Activated naive CD8-positive, alpha-beta T cell treated with anti-CD3 and anti-CD28 coated beads, Interleukin-2, amount 10 ng/mL, durations not matched to agents 7 days and 5 days (primary cell): ENCODE results near the gene MTHFD1L. TPM values are rescaled to one million over a fixed set of nuclear protein-coding genes. Genes with fewer than 3 reads are reported as not detected.

Experiments
- ATAC-seq: fragments of 150-1000 bp; cut with Tn5 transposase; one replicate; pipeline ENCODE4 v1.10.0; 2021; ENCODE audit warnings: low read depth, moderate library complexity
- POLR2A ChIA-PET: fragments of 350-600 bp; sonication (Branson Sonifier 250); formaldehyde crosslinking; loops from one replicate; lab custom pipeline; 2021; ENCODE audit warnings: antibody characterized with exemption; lab: Charles Lee
- DNase-seq: peaks from one replicate; pipeline ENCODE4 v3.0.0; 2021
- H3K27ac Mint-ChIP-seq: one replicate; pipeline ENCODE4 v1.8.0; 2022; ENCODE audit warnings: mild to moderate bottlenecking, mixed read lengths
- H3K27me3 Mint-ChIP-seq: one replicate; pipeline ENCODE4 v1.8.0; 2022; ENCODE audit warnings: mild to moderate bottlenecking, moderate library complexity, mixed read lengths
- H3K36me3 Mint-ChIP-seq: one replicate; pipeline ENCODE4 v1.8.0; 2021; ENCODE audit warnings: mild to moderate bottlenecking, mixed read lengths
- H3K4me1 Mint-ChIP-seq: one replicate; pipeline ENCODE4 v1.8.0; 2021; ENCODE audit warnings: mixed read lengths
- H3K4me3 Mint-ChIP-seq: one replicate; pipeline ENCODE4 v1.8.0; 2022; ENCODE audit warnings: mild to moderate bottlenecking, moderate library complexity, mixed read lengths
- H3K9me3 Mint-ChIP-seq: one replicate; pipeline ENCODE4 v1.8.0; 2021; ENCODE audit warnings: mixed read lengths
- total RNA-seq, 2 experiments: library from RNA; stranded (reverse); gene quantifications; one replicate each; pipeline ENCODE4 v1.2.3, GENCODE V29; 2021

MTHFD1L gene
- total RNA-seq, 2 experiments from 2014 or later, result 33.9 to 35.2 TPM

GRCh38 chr6:150895928-150896632 is 30.6 kb downstream of the MTHFD1L start:
- POLR2A ChIA-PET, result interaction anchor here (1.1 kb wide), 1 partner anchor 30 kb away, joined by 4 read pairs; no protein-coding TSS in a partner anchor
- no peak overlapping the region for H3K27ac Mint-ChIP-seq
- peaks cover 27% of the 10 kb centered on the region for H3K4me1 Mint-ChIP-seq
- no peak overlapping the region for H3K4me3 Mint-ChIP-seq
- DNase-seq, result no peak
- H3K36me3 Mint-ChIP-seq, result peaks cover 8% of the 10 kb centered on the region
- H3K27me3 Mint-ChIP-seq, result no peaks in the 10 kb centered on the region
- no peaks in the 10 kb centered on the region for H3K9me3 Mint-ChIP-seq
- ATAC-seq, result no peak

GRCh38 chr6:150897400-150897943 is 32.0 kb downstream of the MTHFD1L start:
- H3K4me3 Mint-ChIP-seq, result no peak overlapping the region
- H3K4me1 Mint-ChIP-seq, result peaks cover 27% of the 10 kb centered on the region
- H3K9me3 Mint-ChIP-seq, result no peaks in the 10 kb centered on the region
- H3K36me3 Mint-ChIP-seq, result peaks cover 8% of the 10 kb centered on the region
- no peaks in the 10 kb centered on the region for H3K27me3 Mint-ChIP-seq
- ATAC-seq (no peak), DNase-seq (no peak)
- POLR2A ChIA-PET, result interaction anchor here (0.6 kb wide), 1 partner anchor 88 kb away, joined by 3 read pairs; no protein-coding TSS in a partner anchor
- H3K27ac Mint-ChIP-seq, result no peak overlapping the region

GRCh38 chr6:150898399-150899170 is 33.1 kb downstream of the MTHFD1L start:
- Mint-ChIP-seq H3K36me3 (peaks cover 8% of the 10 kb centered on the region), H3K4me3 (no peak overlapping the region), H3K27ac (no peak overlapping the region), H3K27me3 (no peaks in the 10 kb centered on the region), H3K4me1 (peaks cover 27% of the 10 kb centered on the region), H3K9me3 (no peaks in the 10 kb centered on the region)
- POLR2A ChIA-PET, result no interaction called here
- ATAC-seq (no peak), DNase-seq (no peak)

GRCh38 chr6:150899231-150899630 is 33.7 kb downstream of the MTHFD1L start:
- POLR2A ChIA-PET, result no interaction called here
- H3K4me1 Mint-ChIP-seq, result peaks cover 27% of the 10 kb centered on the region
- H3K36me3 Mint-ChIP-seq, result peaks cover 8% of the 10 kb centered on the region
- H3K27me3 Mint-ChIP-seq, result no peaks in the 10 kb centered on the region
- DNase-seq, result no peak
- H3K9me3 Mint-ChIP-seq, result no peaks in the 10 kb centered on the region
- H3K4me3 Mint-ChIP-seq, result no peak overlapping the region
- no peak overlapping the region for H3K27ac Mint-ChIP-seq
- no peak for ATAC-seq

- Mint-ChIP-seq H3K9me3 (no peaks in the 10 kb centered on the region), H3K4me1 (peaks cover 20% of the 10 kb centered on the region), H3K27ac (no peak overlapping the region), H3K36me3 (peaks cover 8% of the 10 kb centered on the region), H3K4me3 (no peak overlapping the region), H3K27me3 (no peaks in the 10 kb centered on the region)
- DNase-seq (no peak), ATAC-seq (no peak)
- POLR2A ChIA-PET, result no interaction called here
Measured at GRCh38 chr6:150900049-150900448, 34.5 kb downstream of the MTHFD1L start.

GRCh38 chr6:150902142-150902776 is 36.8 kb downstream of the MTHFD1L start:
- ATAC-seq (no peak), DNase-seq (no peak)
- Mint-ChIP-seq H3K9me3 (no peaks in the 10 kb centered on the region), H3K4me3 (no peak overlapping the region), H3K36me3 (peaks cover 18% of the 10 kb centered on the region), H3K4me1 (peaks cover 7% of the 10 kb centered on the region), H3K27me3 (no peaks in the 10 kb centered on the region), H3K27ac (no peak overlapping the region)
- POLR2A ChIA-PET, result no interaction called here

GRCh38 chr6:150905769-150906168 is 40.3 kb downstream of the MTHFD1L start:
- no peak overlapping the region for H3K27ac Mint-ChIP-seq
- DNase-seq (no peak), ATAC-seq (no peak)
- POLR2A ChIA-PET, result no interaction called here
- peaks cover 3% of the 10 kb centered on the region for H3K4me1 Mint-ChIP-seq
- H3K4me3 Mint-ChIP-seq, result no peak overlapping the region
- no peaks in the 10 kb centered on the region for H3K27me3 Mint-ChIP-seq
- H3K36me3 Mint-ChIP-seq, result peaks cover 21% of the 10 kb centered on the region
- H3K9me3 Mint-ChIP-seq, result no peaks in the 10 kb centered on the region

- peaks cover 28% of the 10 kb centered on the region for H3K36me3 Mint-ChIP-seq
- no peak overlapping the region for H3K4me3 Mint-ChIP-seq
- H3K4me1 Mint-ChIP-seq, result peaks cover 3% of the 10 kb centered on the region
- ATAC-seq (no peak), DNase-seq (no peak)
- POLR2A ChIA-PET, result interaction anchor here (0.7 kb wide), 1 partner anchor 43 kb away, joined by 3 read pairs; no protein-coding TSS in a partner anchor
- no peaks in the 10 kb centered on the region for H3K9me3 Mint-ChIP-seq
- no peak overlapping the region for H3K27ac Mint-ChIP-seq
- H3K27me3 Mint-ChIP-seq, result no peaks in the 10 kb centered on the region
Measured at GRCh38 chr6:150906641-150907326, 41.3 kb downstream of the MTHFD1L start.

- Mint-ChIP-seq H3K27ac (no peak overlapping the region), H3K27me3 (no peaks in the 10 kb centered on the region)
Measured at GRCh38 chr6:150907383-150907782, 41.9 kb downstream of the MTHFD1L start.

GRCh38 chr6:150908901-150909300 is 43.4 kb downstream of the MTHFD1L start:
- Mint-ChIP-seq H3K4me3 (no peak overlapping the region), H3K27ac (no peak overlapping the region), H3K4me1 (peaks cover 3% of the 10 kb centered on the region), H3K27me3 (no peaks in the 10 kb centered on the region), H3K9me3 (no peaks in the 10 kb centered on the region), H3K36me3 (peaks cover 28% of the 10 kb centered on the region)
- POLR2A ChIA-PET, result no interaction called here
- DNase-seq, result no peak
- ATAC-seq, result no peak

More at GRCh38 chr6:150907383-150907782, 41.9 kb downstream of the MTHFD1L start:
- Mint-ChIP-seq H3K4me3 (no peak overlapping the region), H3K9me3 (no peaks in the 10 kb centered on the region), H3K4me1 (peaks cover 3% of the 10 kb centered on the region), H3K36me3 (peaks cover 28% of the 10 kb centered on the region)
- ATAC-seq (no peak), DNase-seq (no peak)
- POLR2A ChIA-PET, result no interaction called here

GRCh38 chr6:150910561-150910960 is 45.1 kb downstream of the MTHFD1L start:
- Mint-ChIP-seq H3K4me1 (peaks cover 3% of the 10 kb centered on the region), H3K4me3 (no peak overlapping the region), H3K36me3 (peaks cover 26% of the 10 kb centered on the region), H3K9me3 (no peaks in the 10 kb centered on the region), H3K27ac (no peak overlapping the region), H3K27me3 (no peaks in the 10 kb centered on the region)
- POLR2A ChIA-PET, result no interaction called here
- DNase-seq, result no peak
- no peak for ATAC-seq

GRCh38 chr6:150914372-150914771 is 48.9 kb downstream of the MTHFD1L start:
- Mint-ChIP-seq H3K4me3 (no peak overlapping the region), H3K27me3 (no peaks in the 10 kb centered on the region), H3K4me1 (peaks cover 1% of the 10 kb centered on the region), H3K9me3 (no peaks in the 10 kb centered on the region), H3K27ac (no peak overlapping the region), H3K36me3 (peaks cover 24% of the 10 kb centered on the region)
- POLR2A ChIA-PET, result no interaction called here
- DNase-seq (no peak), ATAC-seq (no peak)
